ENCODE results near the gene MEIS2.

GRCh38 chr15:36958606-36959005, 141.7 kb downstream of the MEIS2 start:
- TF ChIP-seq, protein P1, sequence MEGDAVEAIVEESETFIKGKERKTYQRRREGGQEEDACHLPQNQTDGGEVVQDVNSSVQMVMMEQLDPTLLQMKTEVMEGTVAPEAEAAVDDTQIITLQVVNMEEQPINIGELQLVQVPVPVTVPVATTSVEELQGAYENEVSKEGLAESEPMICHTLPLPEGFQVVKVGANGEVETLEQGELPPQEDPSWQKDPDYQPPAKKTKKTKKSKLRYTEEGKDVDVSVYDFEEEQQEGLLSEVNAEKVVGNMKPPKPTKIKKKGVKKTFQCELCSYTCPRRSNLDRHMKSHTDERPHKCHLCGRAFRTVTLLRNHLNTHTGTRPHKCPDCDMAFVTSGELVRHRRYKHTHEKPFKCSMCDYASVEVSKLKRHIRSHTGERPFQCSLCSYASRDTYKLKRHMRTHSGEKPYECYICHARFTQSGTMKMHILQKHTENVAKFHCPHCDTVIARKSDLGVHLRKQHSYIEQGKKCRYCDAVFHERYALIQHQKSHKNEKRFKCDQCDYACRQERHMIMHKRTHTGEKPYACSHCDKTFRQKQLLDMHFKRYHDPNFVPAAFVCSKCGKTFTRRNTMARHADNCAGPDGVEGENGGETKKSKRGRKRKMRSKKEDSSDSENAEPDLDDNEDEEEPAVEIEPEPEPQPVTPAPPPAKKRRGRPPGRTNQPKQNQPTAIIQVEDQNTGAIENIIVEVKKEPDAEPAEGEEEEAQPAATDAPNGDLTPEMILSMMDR (IDR thresholded peaks at IDR 0.05; ENCODE audit: poor library complexity, severe bottlenecking) = no peak
- TF ChIP-seq TAF1 (IDR thresholded peaks at IDR 0.05; ENCODE audit: low read depth) (no peak), EZH2 (IDR thresholded peaks at IDR 0.05; ENCODE audit: borderline replicate concordance, insufficient read depth, low read length, poor library complexity, severe bottlenecking) (no peak), POLR2AphosphoS5 (IDR thresholded peaks at IDR 0.05) (no peak), SMC3 (conservative IDR thresholded peaks at IDR 0.05; ENCODE audit: poor library complexity) (no peak)
